Measurements from ENCODE around the gene GAS2L1. TPM values are rescaled to one million over a fixed set of nuclear protein-coding genes. Genes with fewer than 3 reads are reported as not detected.
A peak's percentile ranks its signal among the peaks of the same experiment; 100 is the strongest.

GAS2L1 gene
- total RNA-seq, 1 experiment from 2014 or later: 8.0 TPM

GRCh38 chr22:29267462-29267857 lies 39.0 kb upstream of the GAS2L1 start:
- no peak overlapping the region for H2AK5ac ChIP-seq (ENCODE audit: insufficient read length, low read length)
- no peaks in the 10 kb centered on the region for H3K9me3 ChIP-seq (ENCODE audit: control insufficient read depth, low read depth, low read length)
- H3K18ac ChIP-seq (ENCODE audit: insufficient read length, low read depth, low read length): peak overlapping the region; percentile 100
- H3K79me1 ChIP-seq (ENCODE audit: insufficient read depth, low read depth, low read length, poor library complexity, severe bottlenecking): no peaks in the 10 kb centered on the region
- H4K5ac ChIP-seq (ENCODE audit: insufficient read length, low read depth, low read length): peak overlapping the region; percentile 31
- H3K27me3 ChIP-seq (ENCODE audit: insufficient read depth, low read length): no peaks in the 10 kb centered on the region
- no peak overlapping the region for H2BK20ac ChIP-seq (ENCODE audit: low read depth, low read length, poor library complexity, severe bottlenecking)
- H3K56ac ChIP-seq (ENCODE audit: insufficient read length, low read depth, low read length): no peak overlapping the region
- peak overlapping the region; percentile 92 to 93 for H3K4me3 Mint-ChIP-seq
- no peak overlapping the region; the same call in 1 of the 2 replicates for H3K4ac ChIP-seq (ENCODE audit: low read depth, low read length)
- peak overlapping the region; percentile 92 for H3K4me2 ChIP-seq (ENCODE audit: insufficient read depth, insufficient read length, low read length)
- no peak overlapping the region for H2BK15ac ChIP-seq (ENCODE audit: low read depth, low read length)
- H3K27ac ChIP-seq (ENCODE audit: insufficient read length, low read depth, low read length): no peak overlapping the region
- no peak overlapping the region for H3K23ac ChIP-seq (ENCODE audit: insufficient read length, low read depth, low read length)
- peak overlapping the region; percentile 99 for H3K9ac ChIP-seq (ENCODE audit: extremely low read depth, insufficient read length, low read length)
- H3K9me3 Mint-ChIP-seq: peaks cover 0 to 4% of the 10 kb centered on the region in 2 experiments; a peak in 2 of 5 replicates
- H3K14ac ChIP-seq (ENCODE audit: insufficient read depth, low read length): peak overlapping the region; percentile 100
- WGBS (ENCODE audit: extremely low coverage, insufficient read length, low lambda C conversion rate): no CpG with 5 or more reads among the region's 32 CpGs
- no peaks in the 10 kb centered on the region for H3K27me3 Mint-ChIP-seq (ENCODE audit: low read depth)
- peak overlapping the region; percentile 81 to 100 (median 100) for H3K27ac Mint-ChIP-seq
- H3K79me2 ChIP-seq (ENCODE audit: insufficient read depth, low read length): peaks cover 40% of the 10 kb centered on the region
- no peaks in the 10 kb centered on the region for H4K20me1 ChIP-seq (ENCODE audit: control insufficient read depth, insufficient read depth, insufficient read length)
- H3K36me3 Mint-ChIP-seq (ENCODE audit: insufficient read depth in 1 of 3, low read depth in 3 of 3): peaks cover 41 to 65% (median 56%) of the 10 kb centered on the region in 3 experiments; a peak in 6 of 7 replicates
- no peak overlapping the region for H2BK12ac ChIP-seq (ENCODE audit: insufficient read length, low read depth, low read length)
- peaks cover 8% of the 10 kb centered on the region for H3K4me1 ChIP-seq (ENCODE audit: insufficient read depth, low read length)
- H3K23me2 ChIP-seq (ENCODE audit: insufficient read length, low read depth, low read length, poor library complexity, severe bottlenecking): peaks cover 23% of the 10 kb centered on the region
- H2BK120ac ChIP-seq (ENCODE audit: low read depth, low read length, poor library complexity, severe bottlenecking): no peak overlapping the region
- no peak overlapping the region for H3T11ph ChIP-seq (ENCODE audit: low read length)
- TF ChIP-seq CTCF (conservative IDR thresholded peaks at IDR 0.05): no peak
- peaks cover 36 to 43% of the 10 kb centered on the region in 2 experiments for H3K4me1 Mint-ChIP-seq
- H2AFZ ChIP-seq (ENCODE audit: low read length): no peak overlapping the region
- no peak for DNase-seq
- H2BK5ac ChIP-seq (ENCODE audit: insufficient read length, low read length): no peak overlapping the region
- no peak overlapping the region for H4K8ac ChIP-seq (replicated peaks; ENCODE audit: insufficient read length, low read depth, low read length)
- H4K91ac ChIP-seq (ENCODE audit: insufficient read length, low read depth, low read length): peak overlapping the region; percentile 72
